ENCODE data around the gene CBLC. TPM values are rescaled to one million over a fixed set of nuclear protein-coding genes. Genes with fewer than 3 reads are reported as not detected.

Gene CBLC
- polyA plus RNA-seq, 1 experiment, result not detected

DNA sequence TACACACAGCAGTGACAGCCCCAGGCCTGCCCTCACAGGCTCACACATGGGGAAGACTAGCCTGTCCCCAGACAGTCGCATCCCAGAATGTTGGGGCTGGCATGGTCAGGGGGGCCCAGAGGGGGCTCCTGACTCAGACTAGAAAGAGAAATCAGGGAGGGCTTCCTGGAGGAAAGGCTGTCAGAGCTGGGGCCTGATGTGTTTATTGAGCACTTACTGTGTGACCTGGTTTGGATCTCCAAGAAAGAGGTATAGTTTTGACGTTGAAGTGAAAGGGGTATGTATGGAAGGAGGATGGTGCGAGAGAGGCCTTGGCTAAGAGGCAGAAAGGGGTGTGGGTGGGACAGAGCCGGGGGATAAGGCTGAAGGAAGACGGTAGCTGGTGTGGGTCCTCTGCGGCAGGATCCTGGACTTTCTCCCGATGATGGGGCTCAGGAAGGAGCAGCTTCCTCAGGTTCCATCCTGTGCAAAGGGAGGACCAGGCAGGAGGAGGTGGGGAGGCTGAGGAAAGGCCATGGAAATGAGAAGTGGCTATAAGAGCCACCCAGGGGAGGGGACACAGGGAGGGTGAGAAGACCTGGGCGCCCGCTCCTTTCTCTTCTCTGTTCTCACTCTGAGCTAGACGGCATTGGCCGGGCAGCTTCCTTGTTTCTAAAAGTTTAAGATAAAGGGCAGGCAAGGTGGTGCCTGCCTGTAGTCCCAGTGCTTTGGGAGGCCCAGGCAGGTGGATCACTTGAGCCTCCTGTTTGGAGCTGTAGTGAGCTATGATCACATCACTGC lies 45.3 kb upstream of the CBLC start:
- no peak overlapping the region for H3K4me3 ChIP-seq (ENCODE audit: low read depth, low read length)
- ChIA-PET POLR2A (no interaction called here), CTCF (interaction anchor here (0.6 to 2.5 kb wide), 5 partner anchors 8 to 52 kb away, joined by 3 to 14 read pairs (median 7); no protein-coding TSS in a partner anchor)
- TF ChIP-seq, protein P1, sequence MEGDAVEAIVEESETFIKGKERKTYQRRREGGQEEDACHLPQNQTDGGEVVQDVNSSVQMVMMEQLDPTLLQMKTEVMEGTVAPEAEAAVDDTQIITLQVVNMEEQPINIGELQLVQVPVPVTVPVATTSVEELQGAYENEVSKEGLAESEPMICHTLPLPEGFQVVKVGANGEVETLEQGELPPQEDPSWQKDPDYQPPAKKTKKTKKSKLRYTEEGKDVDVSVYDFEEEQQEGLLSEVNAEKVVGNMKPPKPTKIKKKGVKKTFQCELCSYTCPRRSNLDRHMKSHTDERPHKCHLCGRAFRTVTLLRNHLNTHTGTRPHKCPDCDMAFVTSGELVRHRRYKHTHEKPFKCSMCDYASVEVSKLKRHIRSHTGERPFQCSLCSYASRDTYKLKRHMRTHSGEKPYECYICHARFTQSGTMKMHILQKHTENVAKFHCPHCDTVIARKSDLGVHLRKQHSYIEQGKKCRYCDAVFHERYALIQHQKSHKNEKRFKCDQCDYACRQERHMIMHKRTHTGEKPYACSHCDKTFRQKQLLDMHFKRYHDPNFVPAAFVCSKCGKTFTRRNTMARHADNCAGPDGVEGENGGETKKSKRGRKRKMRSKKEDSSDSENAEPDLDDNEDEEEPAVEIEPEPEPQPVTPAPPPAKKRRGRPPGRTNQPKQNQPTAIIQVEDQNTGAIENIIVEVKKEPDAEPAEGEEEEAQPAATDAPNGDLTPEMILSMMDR (IDR thresholded peaks at IDR 0.05; ENCODE audit: low read depth, low read length), result no peak
- no peak for DNase-seq (ENCODE audit: low read depth, low spot score)
- no peak overlapping the region for H3K27ac ChIP-seq (ENCODE audit: low read depth, low read length)
- no peaks in the 10 kb centered on the region for H3K9me3 ChIP-seq (ENCODE audit: control insufficient read depth, insufficient read depth, low read length)
- no peaks in the 10 kb centered on the region for H3K27me3 ChIP-seq (ENCODE audit: control insufficient read depth, insufficient read depth, low read length)

DNA sequence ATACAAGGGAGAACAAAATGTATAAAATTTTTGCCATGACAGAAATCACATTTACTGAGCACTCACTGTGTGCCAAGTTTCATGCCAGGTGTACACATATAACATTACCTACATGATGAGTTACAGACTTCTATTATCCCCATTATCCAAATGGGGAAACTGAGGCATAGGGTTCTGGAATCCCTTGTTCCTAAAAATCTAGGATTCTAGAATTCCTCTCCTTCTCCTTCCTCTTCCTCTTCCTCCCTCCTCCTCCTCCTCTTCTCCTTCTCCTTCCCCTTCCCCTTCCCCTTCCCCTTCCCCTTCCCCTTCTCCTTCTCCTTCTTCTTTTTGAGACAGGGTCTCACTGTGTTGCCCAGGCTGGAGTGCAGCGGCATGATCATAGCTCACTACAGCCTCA lies 43.3 kb upstream of the CBLC start:
- no peaks in the 10 kb centered on the region for H3K9me3 ChIP-seq (ENCODE audit: control insufficient read depth, insufficient read depth, low read length)
- TF ChIP-seq, protein P1 (IDR thresholded peaks at IDR 0.05; ENCODE audit: low read depth, low read length), result no peak
- POLR2A ChIA-PET, result no interaction called here
- DNase-seq (ENCODE audit: low read depth, low spot score), result no peak
- no peak overlapping the region for H3K4me3 ChIP-seq (ENCODE audit: low read depth, low read length)
- no peaks in the 10 kb centered on the region for H3K27me3 ChIP-seq (ENCODE audit: control insufficient read depth, insufficient read depth, low read length)
- no peak overlapping the region for H3K27ac ChIP-seq (ENCODE audit: low read depth, low read length)
- CTCF ChIA-PET, result no interaction called here

DNA sequence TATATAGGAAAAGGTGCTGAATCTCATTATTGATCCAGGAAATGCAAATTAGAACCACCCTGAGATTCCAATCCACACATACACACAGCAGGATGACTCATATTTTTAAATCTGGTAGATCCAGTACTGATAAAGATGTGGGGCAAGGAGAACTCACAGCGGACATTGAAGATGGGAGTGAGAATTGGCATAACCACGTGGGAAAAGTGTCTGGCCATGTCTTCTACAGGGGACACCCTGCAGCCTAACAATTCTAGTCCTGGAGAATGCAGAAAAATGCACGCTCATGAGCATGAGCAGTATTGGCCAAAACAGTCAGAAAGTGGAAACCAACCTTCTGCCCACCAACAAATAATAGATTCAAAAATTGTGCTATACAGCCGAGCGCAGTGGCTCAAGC lies 42.7 kb upstream of the CBLC start:
- TF ChIP-seq, protein P1 (IDR thresholded peaks at IDR 0.05; ENCODE audit: low read depth, low read length), result no peak
- Histone ChIP-seq H3K9me3 (ENCODE audit: control insufficient read depth, insufficient read depth, low read length) (no peaks in the 10 kb centered on the region), H3K4me3 (ENCODE audit: low read depth, low read length) (no peak overlapping the region), H3K27me3 (ENCODE audit: control insufficient read depth, insufficient read depth, low read length) (no peaks in the 10 kb centered on the region), H3K27ac (ENCODE audit: low read depth, low read length) (no peak overlapping the region)
- ChIA-PET CTCF (no interaction called here), POLR2A (no interaction called here)
- no peak for DNase-seq (ENCODE audit: low read depth, low spot score)

DNA sequence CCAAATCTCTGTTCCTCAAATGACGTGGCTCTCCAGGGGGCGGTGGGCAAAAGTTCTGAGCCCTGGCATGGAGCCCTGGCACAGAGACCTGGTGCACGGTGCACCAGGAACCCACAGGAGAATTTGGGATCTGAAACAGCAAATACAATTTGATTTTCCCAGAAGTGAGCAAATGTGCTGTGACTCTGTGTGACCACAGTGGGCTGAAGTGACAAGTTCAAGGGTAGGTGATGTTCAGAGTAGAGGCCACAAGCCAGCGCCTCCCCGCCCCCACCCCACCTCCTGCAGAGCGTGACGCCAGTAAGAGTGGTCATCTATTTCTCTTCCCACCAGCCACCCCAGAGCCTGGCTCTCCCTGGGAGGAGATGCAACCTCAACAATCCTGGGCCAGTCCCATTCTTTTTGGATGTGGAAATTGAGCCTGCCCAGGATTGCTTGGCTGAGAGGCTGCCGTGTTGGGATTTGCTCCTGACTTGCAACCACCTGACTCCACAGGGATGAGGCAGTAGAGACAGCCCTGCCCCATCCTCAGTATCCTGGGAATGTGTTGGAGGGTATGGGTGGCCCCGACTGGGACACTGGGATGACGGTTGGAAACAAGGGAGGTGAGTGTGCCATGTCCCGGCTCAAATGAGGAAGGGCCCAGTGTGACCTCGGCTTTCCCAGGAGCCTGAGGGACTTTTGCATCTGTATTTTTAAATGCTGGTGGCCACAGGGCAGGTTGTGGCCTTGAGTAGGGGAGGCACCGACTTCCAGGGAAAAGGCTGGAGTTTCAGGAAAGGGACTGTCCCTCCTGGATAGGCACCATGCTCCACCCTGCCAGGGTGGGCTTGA lies 40.2 kb upstream of the CBLC start:
- POLR2A ChIA-PET, result no interaction called here
- TF ChIP-seq, protein P1 (IDR thresholded peaks at IDR 0.05; ENCODE audit: low read depth, low read length), result no peak
- CTCF ChIA-PET, result interaction anchor here (1.1 to 2.3 kb wide), 3 partner anchors 13 to 33 kb away, joined by 4 to 18 read pairs (median 8); no protein-coding TSS in a partner anchor
- no peak overlapping the region for H3K4me3 ChIP-seq (ENCODE audit: low read depth, low read length)
- no peaks in the 10 kb centered on the region for H3K9me3 ChIP-seq (ENCODE audit: control insufficient read depth, insufficient read depth, low read length)
- no peak overlapping the region for H3K27ac ChIP-seq (ENCODE audit: low read depth, low read length)
- H3K27me3 ChIP-seq (ENCODE audit: control insufficient read depth, insufficient read depth, low read length), result no peaks in the 10 kb centered on the region
- no peak for DNase-seq (ENCODE audit: low read depth, low spot score)

DNA sequence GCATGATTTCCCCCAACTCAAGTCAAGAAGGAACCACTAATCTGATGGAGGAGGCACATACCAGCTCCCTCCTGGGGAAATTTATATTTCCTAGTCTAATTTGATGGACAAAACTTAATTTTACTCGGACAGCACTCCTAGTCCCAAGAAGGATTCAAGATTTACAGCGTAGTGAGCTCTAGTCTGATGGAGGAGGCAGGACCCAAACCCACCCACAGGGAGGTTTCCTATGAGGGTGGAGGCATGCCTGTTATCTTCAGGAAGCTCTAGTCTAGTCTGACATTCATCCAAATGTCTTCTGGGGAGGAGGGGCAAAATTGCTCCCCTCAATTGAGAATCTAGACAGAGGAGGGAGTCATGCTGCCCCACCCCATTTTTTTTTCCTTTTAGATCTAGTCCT lies 39.6 kb upstream of the CBLC start:
- TF ChIP-seq, protein P1 (IDR thresholded peaks at IDR 0.05; ENCODE audit: low read depth, low read length), result no peak
- CTCF ChIA-PET, result interaction anchor here (1.1 to 2.4 kb wide), 3 partner anchors 14 to 108 kb away, joined by 4 to 18 read pairs (median 8); partner anchors contain the start of gene NECTIN2
- no peak overlapping the region for H3K27ac ChIP-seq (ENCODE audit: low read depth, low read length)
- H3K9me3 ChIP-seq (ENCODE audit: control insufficient read depth, insufficient read depth, low read length), result no peaks in the 10 kb centered on the region
- POLR2A ChIA-PET, result no interaction called here
- DNase-seq (ENCODE audit: low read depth, low spot score), result no peak
- H3K4me3 ChIP-seq (ENCODE audit: low read depth, low read length), result no peak overlapping the region
- no peaks in the 10 kb centered on the region for H3K27me3 ChIP-seq (ENCODE audit: control insufficient read depth, insufficient read depth, low read length)
